ENCODE data around the gene THSD7A.

THSD7A gene

GRCh38 chr7:11831736-11832495 is at the start of gene THSD7A:
THSD7A (minus strand) TSS chr7:11832198; CDS start chr7:11831946, 252 bp downstream.
- DNase-seq (ENCODE audit: low read depth in 1 of 2, low spot score in 1 of 2), result no peak

- no peak for DNase-seq (ENCODE audit: low read depth in 1 of 2, low spot score in 1 of 2)
Observed at GRCh38 chr7:11881680-11882079, 49.7 kb upstream of the THSD7A start.

GRCh38 chr7:11875635-11876034 is 43.6 kb upstream of the THSD7A start:
- no peak for DNase-seq (ENCODE audit: low read depth in 1 of 2, low spot score in 1 of 2)

GRCh38 chr7:11865671-11866070 is 33.7 kb upstream of the THSD7A start:
- DNase-seq (ENCODE audit: low read depth in 1 of 2, low spot score in 1 of 2), result no peak

GRCh38 chr7:11858622-11859302 is 26.8 kb upstream of the THSD7A start:
- DNase-seq (ENCODE audit: low read depth in 1 of 2, low spot score in 1 of 2), result no peak

GRCh38 chr7:11858026-11858425 is 26.0 kb upstream of the THSD7A start:
- no peak for DNase-seq (ENCODE audit: low read depth in 1 of 2, low spot score in 1 of 2)

GRCh38 chr7:11848251-11848650 is 16.3 kb upstream of the THSD7A start:
- DNase-seq (ENCODE audit: low read depth in 1 of 2, low spot score in 1 of 2), result no peak

GRCh38 chr7:11847336-11847735 is 15.3 kb upstream of the THSD7A start:
- no peak for DNase-seq (ENCODE audit: low read depth in 1 of 2, low spot score in 1 of 2)

GRCh38 chr7:11846361-11846955 is 14.5 kb upstream of the THSD7A start:
- DNase-seq (ENCODE audit: low read depth in 1 of 2, low spot score in 1 of 2), result no peak

- DNase-seq (ENCODE audit: low read depth in 1 of 2, low spot score in 1 of 2), result no peak
Observed at GRCh38 chr7:11843113-11843765, 11.2 kb upstream of the THSD7A start.

- no peak for DNase-seq (ENCODE audit: low read depth in 1 of 2, low spot score in 1 of 2)
Observed at GRCh38 chr7:11841657-11842056, 9.7 kb upstream of the THSD7A start.

- no peak for DNase-seq (ENCODE audit: low read depth in 1 of 2, low spot score in 1 of 2)
Observed at GRCh38 chr7:11835260-11835659, 3.3 kb upstream of the THSD7A start.

- DNase-seq (ENCODE audit: low read depth in 1 of 2, low spot score in 1 of 2), result no peak
Observed at GRCh38 chr7:11833431-11833830, 1.4 kb upstream of the THSD7A start.

GRCh38 chr7:11831156-11831735 is 752 bp downstream of the THSD7A start:
- DNase-seq (ENCODE audit: low read depth in 1 of 2, low spot score in 1 of 2), result no peak

- DNase-seq (ENCODE audit: low read depth in 1 of 2, low spot score in 1 of 2), result no peak
Observed at GRCh38 chr7:11830582-11831155, 1.3 kb downstream of the THSD7A start.

GRCh38 chr7:11829954-11830353 is 2.0 kb downstream of the THSD7A start:
- no peak for DNase-seq (ENCODE audit: low read depth in 1 of 2, low spot score in 1 of 2)

- no peak for DNase-seq (ENCODE audit: low read depth in 1 of 2, low spot score in 1 of 2)
Observed at GRCh38 chr7:11819947-11820346, 12.1 kb downstream of the THSD7A start.

GRCh38 chr7:11819271-11819670 is 12.7 kb downstream of the THSD7A start:
- DNase-seq (ENCODE audit: low read depth in 1 of 2, low spot score in 1 of 2), result no peak

GRCh38 chr7:11818281-11818680 is 13.7 kb downstream of the THSD7A start:
- no peak for DNase-seq (ENCODE audit: low read depth in 1 of 2, low spot score in 1 of 2)

- no peak for DNase-seq (ENCODE audit: low read depth in 1 of 2, low spot score in 1 of 2)
Observed at GRCh38 chr7:11817111-11817740, 14.8 kb downstream of the THSD7A start.

GRCh38 chr7:11811709-11812108 is 20.3 kb downstream of the THSD7A start:
- no peak for DNase-seq (ENCODE audit: low read depth in 1 of 2, low spot score in 1 of 2)
